ENCODE measurements around the gene MAFG. TPM values are rescaled to one million over a fixed set of nuclear protein-coding genes. Genes with fewer than 3 reads are reported as not detected.

MAFG gene
- 10 to 100 TPM; 23.1 to 33.0 TPM for total RNA-seq

GRCh38 chr17:81927653-81928543, at the start of gene MAFG:
Gene MAFG, minus strand, starts transcription at chr17:81927735. Its CDS starts 4,550 bp downstream, at chr17:81923185.

GRCh38 chr17:81961087-81961511, 33.6 kb upstream of the MAFG start, which contains the start of gene NOTUM:
Gene NOTUM, minus strand, starts transcription at chr17:81961187. Its CDS starts 278 bp downstream, at chr17:81960909.

GRCh38 chr17:81947189-81947588, 19.7 kb upstream of the MAFG start, which contains the start of gene MYADML2:
Gene MYADML2, minus strand, starts transcription at chr17:81947233. Its CDS starts 5,492 bp downstream, at chr17:81941741.

DNA sequence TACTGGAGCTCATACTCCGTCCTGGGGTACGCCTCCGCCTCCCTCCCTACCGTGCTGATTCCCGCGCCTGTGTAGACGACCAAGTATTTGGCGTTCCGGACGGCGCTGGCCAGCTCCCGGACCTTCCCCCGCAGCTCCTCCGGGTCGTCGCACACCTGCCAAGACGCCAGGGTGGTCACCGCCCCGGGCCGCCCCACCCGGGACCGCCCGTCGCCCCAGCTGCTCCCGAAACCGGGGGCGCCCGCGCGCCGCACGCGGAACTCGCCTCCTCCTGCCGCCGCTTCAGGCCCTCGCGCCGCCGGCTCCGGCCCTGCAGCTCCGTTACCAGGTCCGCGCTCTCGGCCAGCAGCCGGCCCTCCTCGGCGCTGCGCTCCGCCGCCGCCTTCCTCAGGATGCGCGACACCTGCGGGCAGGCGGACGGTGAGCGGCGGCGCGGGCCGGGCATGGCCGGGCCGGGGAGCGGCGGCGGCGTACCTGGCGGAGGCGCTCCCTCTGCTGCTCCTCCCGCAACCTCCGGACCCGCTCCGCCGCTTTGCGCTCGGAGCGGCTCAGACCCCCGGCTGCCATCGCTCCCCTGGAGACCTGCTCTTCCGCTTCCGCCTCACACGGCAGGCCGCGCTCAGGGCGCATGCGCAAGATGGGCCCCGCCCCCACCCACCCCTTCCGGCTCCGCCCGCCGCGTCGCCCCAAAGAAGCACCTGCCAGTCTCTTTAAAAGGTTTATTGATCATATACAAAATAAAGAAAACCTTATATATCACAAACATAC, 9.8 kb downstream of the MAFG start, which contains the start of gene SIRT7:
SIRT7 (minus strand) TSS at position 612 of the 768 bp plus-strand sequence; CDS start at position 567, 45 bp downstream.

DNA sequence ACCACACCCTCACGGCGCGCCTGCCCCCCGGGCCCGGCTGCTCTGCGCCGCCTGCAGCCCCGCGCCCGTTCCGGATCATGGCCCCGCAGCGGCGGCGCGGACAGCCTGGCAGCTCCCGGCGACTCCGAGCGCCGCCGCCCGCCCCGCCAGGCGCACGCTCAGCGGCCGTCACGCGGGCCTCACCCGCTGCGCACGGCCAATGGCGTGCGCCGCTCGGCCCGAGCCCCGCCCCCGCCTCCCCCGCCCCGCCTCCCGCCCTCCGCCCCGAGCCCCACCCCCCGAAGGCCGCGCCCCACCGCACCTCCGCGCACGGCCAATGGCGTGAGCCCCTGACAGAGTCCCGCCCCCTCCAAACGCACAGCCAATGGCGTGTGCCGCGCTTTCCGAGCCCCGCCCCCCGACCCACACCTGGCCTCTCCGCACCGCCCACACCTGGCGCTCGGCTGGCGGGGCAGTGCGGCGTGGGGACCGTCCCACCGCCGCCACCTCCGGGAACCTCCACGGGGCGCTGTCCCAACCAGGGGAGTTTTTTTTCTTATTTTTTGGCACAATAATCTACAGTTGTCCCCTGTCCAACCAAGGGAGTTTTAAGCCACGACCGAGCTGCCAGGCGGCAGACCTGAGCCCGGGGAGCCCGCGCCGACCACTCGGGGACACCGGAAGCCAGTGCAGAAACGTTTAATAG, 16.1 kb downstream of the MAFG start, which contains the start of gene PCYT2:
PCYT2 (minus strand) TSS at position 123 of the 685 bp plus-strand sequence; CDS start at position 79, 44 bp downstream.

DNA sequence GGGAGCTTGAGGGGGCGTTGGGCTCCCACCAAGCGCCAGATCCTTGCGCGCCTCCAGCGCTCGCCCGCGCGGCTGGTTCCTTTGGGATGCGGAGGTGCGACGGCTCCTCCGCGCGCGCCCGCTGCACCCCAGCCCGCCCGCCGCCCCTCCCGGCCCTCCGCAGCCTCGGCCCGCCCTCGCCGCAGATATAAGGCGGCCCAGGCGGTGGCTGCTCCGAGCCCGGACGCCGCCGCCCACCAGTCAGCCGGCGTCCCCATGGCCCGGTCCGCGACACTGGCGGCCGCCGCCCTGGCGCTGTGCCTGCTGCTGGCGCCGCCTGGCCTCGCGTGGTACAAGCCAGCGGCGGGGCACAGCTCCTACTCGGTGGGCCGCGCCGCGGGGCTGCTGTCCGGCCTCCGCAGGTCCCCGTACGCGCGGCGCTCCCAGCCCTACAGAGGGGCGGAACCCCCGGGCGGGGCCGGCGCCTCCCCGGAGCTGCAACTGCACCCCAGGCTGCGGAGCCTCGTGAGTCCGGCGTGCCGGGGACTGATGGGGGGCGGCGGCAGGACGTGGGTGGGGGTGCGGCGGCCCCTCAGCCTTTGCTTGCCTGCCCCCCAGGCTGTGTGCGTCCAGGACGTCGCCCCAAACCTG, 25.4 kb downstream of the MAFG start, which contains the start of gene NPB:
NPB (plus strand) TSS at position 216 of the 630 bp plus-strand sequence; CDS start at position 256, 40 bp downstream.

DNA sequence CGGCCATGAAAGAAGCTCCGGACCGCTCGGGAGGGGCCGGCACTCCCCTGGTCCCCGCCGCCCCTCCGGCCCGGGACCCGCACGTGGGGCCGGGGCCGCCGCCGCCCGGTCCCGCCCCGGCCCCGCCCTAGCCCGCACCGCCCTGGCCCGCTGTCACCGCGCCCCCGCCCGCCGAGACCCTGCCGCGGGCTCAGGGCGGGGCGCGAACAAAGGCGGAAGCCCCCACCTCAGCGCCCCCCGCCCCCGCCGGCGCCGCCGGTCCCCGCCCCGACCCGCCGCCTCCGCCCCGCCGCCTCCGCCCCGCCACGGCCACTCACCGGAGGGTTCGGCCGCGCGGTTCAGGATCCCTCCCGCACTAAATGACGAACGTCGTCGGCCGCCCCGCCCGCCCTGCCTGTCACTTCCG, 56.6 kb downstream of the MAFG start, which contains the start of gene ARHGDIA:
ARHGDIA (minus strand) TSS at position 357 of the 406 bp plus-strand sequence. CDS start 1,407 bp downstream, outside the sequence.

Other genes with a start within 250 kb of the MAFG start
- 10 to 100 TPM; 14.0 to 17.6 TPM for gene ARL16, start 243.9 kb downstream of the MAFG start, total RNA-seq
- 100 to 1,000 TPM in 1 of 2 donors, 10 to 100 TPM in 1; 87.1 to 105 TPM for gene HGS, start 243.7 kb downstream of the MAFG start, total RNA-seq
- gene MRPL12, start 224.4 kb downstream of the MAFG start, total RNA-seq: 10 to 100 TPM; 18.6 to 30.6 TPM
- gene SLC25A10, start 215.5 kb downstream of the MAFG start, total RNA-seq: 10 to 100 TPM; 12.7 to 27.6 TPM
- gene GCGR, start 123.6 kb downstream of the MAFG start, total RNA-seq: not detected
- 10 to 100 TPM; 84.9 to 98.4 TPM for gene MCRIP1, start 94.4 kb downstream of the MAFG start, total RNA-seq
- not detected for gene PPP1R27, start 92.7 kb downstream of the MAFG start, total RNA-seq
- gene P4HB, start 67.2 kb downstream of the MAFG start, total RNA-seq: 100 to 1,000 TPM; 383 to 481 TPM
- 100 to 1,000 TPM; 192 to 263 TPM for gene ARHGDIA, start 56.4 kb downstream of the MAFG start, total RNA-seq
- 100 to 1,000 TPM in 1 of 2 donors, 10 to 100 TPM in 1; 71.6 to 187 TPM for gene ALYREF, start 36.1 kb downstream of the MAFG start, total RNA-seq
- gene ANAPC11, start 36.0 kb downstream of the MAFG start, total RNA-seq: 100 to 1,000 TPM; 113 to 141 TPM
- gene NPB, start 25.5 kb downstream of the MAFG start, total RNA-seq: 1 to 10 TPM in 1 of 2 donors, not detected in 1; 1.0 TPM
- gene PCYT2, start 16.3 kb downstream of the MAFG start, total RNA-seq: 10 to 100 TPM; 71.6 to 82.9 TPM
- gene SIRT7, start 9.6 kb downstream of the MAFG start, total RNA-seq: 10 to 100 TPM; 14.1 to 15.3 TPM
- 10 to 100 TPM in 1 of 2 donors, 1 to 10 TPM in 1; 8.3 to 14.3 TPM for gene PYCR1, start 9.6 kb upstream of the MAFG start, total RNA-seq
- gene MYADML2, start 19.5 kb upstream of the MAFG start, total RNA-seq: not detected
- gene NOTUM, start 33.5 kb upstream of the MAFG start, total RNA-seq: not detected
- 10 to 100 TPM; 23.6 to 33.7 TPM for gene ASPSCR1, start 49.9 kb upstream of the MAFG start, total RNA-seq
- 10 to 100 TPM; 24.8 to 72.9 TPM for gene CENPX, start 95.1 kb upstream of the MAFG start, total RNA-seq
- gene LRRC45, start 95.6 kb upstream of the MAFG start, total RNA-seq: 10 to 100 TPM; 14.8 to 30.0 TPM
- 10 to 100 TPM; 10.3 to 13.7 TPM for gene RAC3, start 103.9 kb upstream of the MAFG start, total RNA-seq
- 10 to 100 TPM; 50.9 to 62.6 TPM for gene DCXR, start 110.0 kb upstream of the MAFG start, total RNA-seq
- gene RFNG, start 124.1 kb upstream of the MAFG start, total RNA-seq: 10 to 100 TPM; 20.3 to 26.3 TPM
- gene GPS1, start 124.2 kb upstream of the MAFG start, total RNA-seq: 100 to 1,000 TPM; 100 to 150 TPM
- gene DUS1L, start 138.1 kb upstream of the MAFG start, total RNA-seq: 10 to 100 TPM; 64.0 to 81.3 TPM
- gene FASN, start 170.5 kb upstream of the MAFG start, total RNA-seq: 100 to 1,000 TPM; 134 to 239 TPM

Data from melanocyte of skin (primary cell).